Activated T-cell treated with anti-CD3 and anti-CD28 coated beads, Interleukin-2, amount 50 U/mL, for 4 hours (primary cell): ENCODE results near the gene MIEN1. TPM values are rescaled to one million over a fixed set of nuclear protein-coding genes. Genes with fewer than 3 reads are reported as not detected.
A peak's percentile ranks its signal among the peaks of the same experiment; 100 is the strongest.

Experiments used
- ATAC-seq, 2 donors: fragments of 200-7000 bp; cut with Tn5 transposase; one replicate each; pipeline ENCODE4 v1.10.0; 2021
- DNase-seq: peaks from one replicate; pipeline ENCODE4 v3.0.0-alpha.2; 2020
- H3K27me3 Mint-ChIP-seq: one replicate; pipeline ENCODE4 v1.8.0; 2021; ENCODE audit warnings: low read depth, mixed read lengths
- H3K36me3 Mint-ChIP-seq: one replicate; pipeline ENCODE4 v1.8.0; 2022; ENCODE audit warnings: mixed read lengths; ENCODE audit not compliant: insufficient read depth
- H3K4me1 Mint-ChIP-seq: one replicate; pipeline ENCODE4 v1.8.0; 2021; ENCODE audit warnings: low read depth, mixed read lengths
- H3K4me3 Mint-ChIP-seq: one replicate; pipeline ENCODE4 v1.8.0; 2021; ENCODE audit warnings: mild to moderate bottlenecking, moderate library complexity, mixed read lengths
- H3K9me3 Mint-ChIP-seq: one replicate; pipeline ENCODE4 v1.8.0; 2021; ENCODE audit warnings: mixed read lengths
- total RNA-seq, 3 donors: library from RNA; stranded (reverse); gene quantifications; one replicate each; pipeline ENCODE4 v1.2.1, GENCODE V29; 2021

MIEN1 gene
- total RNA-seq, 3 donors from 2014 or later = 43.2 to 48.6 (median 45.7) TPM

- no peak overlapping the region for H3K4me3 Mint-ChIP-seq
- peaks cover 4% of the 10 kb centered on the region for H3K36me3 Mint-ChIP-seq
- peaks cover 2% of the 10 kb centered on the region for H3K4me1 Mint-ChIP-seq
- no peak for ATAC-seq
- no peak for DNase-seq
- H3K27me3 Mint-ChIP-seq = peaks cover 17% of the 10 kb centered on the region
- no peaks in the 10 kb centered on the region for H3K9me3 Mint-ChIP-seq
Observed at GRCh38 chr17:39694593-39694992, 35.7 kb downstream of the MIEN1 start.

DNA sequence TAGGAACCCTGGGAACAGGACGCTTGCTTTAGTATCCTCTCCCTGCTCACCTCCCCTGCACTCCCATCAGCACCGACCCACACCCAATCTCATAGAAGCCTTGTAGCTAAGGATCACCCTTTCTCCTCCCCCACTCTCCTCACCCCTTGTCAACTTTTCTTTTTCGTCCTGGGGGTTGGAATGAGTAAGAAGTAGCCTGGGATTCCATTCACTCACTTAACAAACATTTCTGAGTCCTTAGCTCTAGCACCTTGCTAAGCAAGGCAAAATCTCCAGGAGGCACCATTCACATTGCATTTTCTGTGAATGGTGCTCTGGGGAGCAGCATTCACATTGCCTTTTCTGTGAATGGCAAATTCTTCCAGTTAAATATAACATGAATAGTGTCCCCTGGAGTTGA, 41.4 kb downstream of the MIEN1 start:
- no peaks in the 10 kb centered on the region for H3K9me3 Mint-ChIP-seq
- H3K4me3 Mint-ChIP-seq = peak overlapping the region; percentile 98
- no peaks in the 10 kb centered on the region for H3K27me3 Mint-ChIP-seq
- H3K4me1 Mint-ChIP-seq = peaks cover 23% of the 10 kb centered on the region
- H3K36me3 Mint-ChIP-seq = peaks cover 10% of the 10 kb centered on the region
- DNase-seq (no peak), ATAC-seq (no peak)

DNA sequence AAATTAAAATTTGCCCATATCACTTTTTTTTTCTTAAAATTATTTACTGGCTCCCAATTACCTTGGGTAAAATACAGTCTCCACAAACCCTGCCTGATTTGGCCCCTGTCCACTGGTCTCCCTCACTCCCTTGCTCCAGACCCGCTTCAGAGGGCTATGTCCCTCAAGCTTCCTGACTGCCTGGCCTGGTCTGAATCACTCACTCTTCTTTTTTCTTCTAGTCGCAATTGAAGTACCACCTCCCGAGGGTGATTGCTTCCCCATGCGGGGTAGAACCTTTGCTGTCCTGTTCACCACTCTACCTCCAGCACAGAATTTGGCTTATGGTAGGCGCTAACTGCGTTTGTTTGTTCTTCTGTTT, 41.9 kb downstream of the MIEN1 start:
- ATAC-seq (no peak), DNase-seq (no peak)
- Mint-ChIP-seq H3K9me3 (no peaks in the 10 kb centered on the region), H3K36me3 (peaks cover 11% of the 10 kb centered on the region), H3K27me3 (no peaks in the 10 kb centered on the region), H3K4me1 (peaks cover 23% of the 10 kb centered on the region), H3K4me3 (peak overlapping the region; percentile 98)

GRCh38 chr17:39687546-39688474, 42.5 kb downstream of the MIEN1 start, which contains the start of gene PGAP3:
Gene PGAP3, minus strand, starts transcription at chr17:39688057. Its CDS starts 43 bp downstream, at chr17:39688014.
- no peaks in the 10 kb centered on the region for H3K27me3 Mint-ChIP-seq
- H3K36me3 Mint-ChIP-seq = peaks cover 15% of the 10 kb centered on the region
- DNase-seq (peak; percentile 81), ATAC-seq (peak; percentile 95 to 96)
- H3K4me1 Mint-ChIP-seq = peaks cover 25% of the 10 kb centered on the region
- H3K4me3 Mint-ChIP-seq = peak within 1 kb of the TSS; percentile 98
- H3K9me3 Mint-ChIP-seq = no peaks in the 10 kb centered on the region

DNA sequence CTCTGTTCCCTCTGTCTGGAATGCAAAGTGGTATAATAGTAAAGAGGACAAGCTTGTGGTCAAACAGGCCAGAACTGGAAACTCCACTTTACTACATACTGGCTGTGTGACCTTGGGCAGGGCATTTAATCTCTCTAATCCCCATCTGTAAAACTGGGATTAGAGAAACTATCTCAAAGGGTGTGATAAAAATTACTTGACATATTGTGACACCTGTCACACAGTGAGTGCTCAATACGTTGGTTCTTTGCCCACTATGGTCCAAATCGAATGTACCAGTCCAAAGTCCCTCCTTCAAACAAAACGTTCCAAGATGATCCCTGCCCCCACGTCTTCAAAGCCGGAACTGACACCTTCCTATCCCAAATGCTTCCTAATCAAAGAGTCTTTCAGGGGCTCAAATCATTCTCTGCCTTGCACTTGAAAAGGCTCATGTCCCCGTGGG, 43.2 kb downstream of the MIEN1 start:
- Mint-ChIP-seq H3K4me3 (peak overlapping the region; percentile 98), H3K4me1 (peaks cover 25% of the 10 kb centered on the region)
- no peak for ATAC-seq

DNA sequence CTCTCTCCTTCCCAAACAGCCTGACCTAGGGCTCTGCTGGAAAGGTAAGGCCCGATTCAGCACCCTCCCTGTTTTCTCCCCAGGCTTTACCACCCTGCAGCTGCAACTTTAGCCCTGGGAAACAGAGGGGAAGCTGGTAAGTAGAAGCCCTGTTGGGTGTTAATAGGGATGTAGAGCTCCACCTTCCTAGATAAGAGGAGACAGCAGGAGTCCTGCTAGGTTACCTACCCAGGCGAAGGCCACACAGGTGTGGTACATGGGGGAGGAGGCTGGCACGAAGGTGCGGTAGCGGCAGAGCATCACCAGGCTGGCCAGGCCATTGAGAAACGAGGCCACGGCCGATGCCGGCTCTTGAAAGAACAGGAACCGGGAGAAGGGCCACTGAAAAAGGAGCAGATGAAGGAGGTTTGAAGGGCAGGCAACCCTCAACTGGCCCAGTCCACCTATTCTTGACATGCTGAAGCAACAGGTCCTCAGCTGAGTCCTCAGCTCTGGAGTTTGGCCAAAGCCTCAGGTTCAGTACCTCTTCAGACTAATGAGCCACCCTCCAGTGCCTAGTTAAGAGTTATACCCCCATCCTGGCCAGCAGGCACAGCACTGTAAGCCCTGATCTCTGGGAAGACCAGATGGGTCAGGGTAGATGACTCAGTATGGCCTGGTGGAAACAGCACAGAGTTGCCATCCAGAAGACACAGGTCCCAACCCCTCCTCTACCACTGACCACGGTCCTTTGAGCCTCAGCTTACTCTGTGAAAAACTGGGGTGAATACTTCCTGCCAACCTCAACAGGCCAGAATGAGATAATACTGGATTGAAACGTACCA, 45.8 kb downstream of the MIEN1 start:
- Mint-ChIP-seq H3K4me1 (peaks cover 40% of the 10 kb centered on the region), H3K4me3 (no peak overlapping the region)

More for the DNA sequence above, 43.2 kb downstream of the MIEN1 start:
- Mint-ChIP-seq H3K36me3 (peaks cover 15% of the 10 kb centered on the region), H3K9me3 (no peaks in the 10 kb centered on the region), H3K27me3 (no peaks in the 10 kb centered on the region)
- DNase-seq = no peak

DNA sequence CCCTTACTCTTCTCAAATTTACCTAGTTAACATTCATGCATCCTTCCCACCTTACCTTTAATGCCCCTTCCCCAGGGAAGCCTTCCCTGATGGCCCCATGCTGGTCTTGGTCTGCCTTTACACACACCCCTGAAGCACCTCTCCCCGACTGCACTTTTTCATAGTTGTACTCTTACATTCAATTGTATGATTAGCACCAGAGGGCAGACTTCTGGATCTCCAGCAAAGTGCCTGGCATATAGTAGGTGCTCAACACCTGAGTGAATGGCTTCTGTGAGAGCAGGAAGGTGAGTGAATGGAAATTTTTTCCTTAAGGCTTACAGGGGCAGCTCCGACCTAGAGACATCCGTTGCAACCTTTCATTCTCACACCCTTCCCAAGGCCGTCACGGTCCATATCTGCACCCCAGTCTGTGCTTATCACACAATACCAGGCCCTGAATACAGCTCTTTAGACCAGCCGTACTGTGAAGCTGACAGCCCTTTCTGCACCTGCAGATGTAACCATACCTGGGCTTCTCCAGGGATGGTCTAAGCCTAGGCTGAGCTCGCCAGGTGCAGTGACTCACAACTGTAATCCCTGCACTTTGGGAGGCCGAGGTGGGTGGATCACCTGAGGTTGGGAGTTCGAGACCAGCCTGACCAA, 46.9 kb downstream of the MIEN1 start:
- no peaks in the 10 kb centered on the region for H3K9me3 Mint-ChIP-seq
- peaks cover 20% of the 10 kb centered on the region for H3K36me3 Mint-ChIP-seq
- H3K4me3 Mint-ChIP-seq = no peak overlapping the region
- peaks cover 44% of the 10 kb centered on the region for H3K4me1 Mint-ChIP-seq
- no peaks in the 10 kb centered on the region for H3K27me3 Mint-ChIP-seq
- ATAC-seq (no peak), DNase-seq (no peak)

More for the DNA sequence above, 45.8 kb downstream of the MIEN1 start:
- peaks cover 20% of the 10 kb centered on the region for H3K36me3 Mint-ChIP-seq
- no peaks in the 10 kb centered on the region for H3K27me3 Mint-ChIP-seq
- no peaks in the 10 kb centered on the region for H3K9me3 Mint-ChIP-seq
- no peak for DNase-seq
- ATAC-seq = no peak

GRCh38 chr17:39679521-39680192, 50.7 kb downstream of the MIEN1 start:
- ATAC-seq = peak; percentile 69 to 76
- Mint-ChIP-seq H3K9me3 (no peaks in the 10 kb centered on the region), H3K27me3 (no peaks in the 10 kb centered on the region), H3K4me1 (peaks cover 61% of the 10 kb centered on the region), H3K36me3 (peaks cover 16% of the 10 kb centered on the region), H3K4me3 (peak overlapping the region; percentile 0)
- DNase-seq = peak; percentile 26

Other genes with a start within 250 kb of the MIEN1 start
- not detected for gene NEUROD2, start 122.6 kb downstream of the MIEN1 start, total RNA-seq
- under 1 TPM in 1 of 3 donors, not detected in 2; 0.18 TPM for gene PPP1R1B, start 103.6 kb downstream of the MIEN1 start, total RNA-seq
- gene STARD3, start 93.4 kb downstream of the MIEN1 start, total RNA-seq = 10 to 100 TPM; 66.0 to 67.1 (median 66.4) TPM
- 1 to 10 TPM in 2 of 3 donors, under 1 TPM in 1; 0.73 to 1.4 (median 1.4) TPM for gene TCAP, start 65.2 kb downstream of the MIEN1 start, total RNA-seq
- gene PNMT, start 62.1 kb downstream of the MIEN1 start, total RNA-seq = not detected
- 10 to 100 TPM; 14.6 to 16.5 (median 16.3) TPM for gene PGAP3, start 42.5 kb downstream of the MIEN1 start, total RNA-seq
- 1 to 10 TPM; 2.3 to 3.4 (median 2.9) TPM for gene ERBB2, start 30.5 kb downstream of the MIEN1 start, total RNA-seq
- under 1 TPM; 0.43 to 0.73 (median 0.47) TPM for gene GRB7, start 7.4 kb upstream of the MIEN1 start, total RNA-seq
- 100 to 1,000 TPM in 1 of 3 donors, 10 to 100 TPM in 2; 82.3 to 106 (median 91.6) TPM for gene IKZF3, start 133.8 kb upstream of the MIEN1 start, total RNA-seq
- gene ZPBP2, start 137.7 kb upstream of the MIEN1 start, total RNA-seq = under 1 TPM in 2 of 3 donors, not detected in 1; 0.16 to 0.28 TPM
- 1 to 10 TPM; 4.1 to 5.1 (median 4.7) TPM for gene GSDMB, start 188.1 kb upstream of the MIEN1 start, total RNA-seq
- gene ORMDL3, start 197.1 kb upstream of the MIEN1 start, total RNA-seq = 10 to 100 TPM; 48.9 to 71.0 (median 52.1) TPM
- not detected for gene LRRC3C, start 197.2 kb upstream of the MIEN1 start, total RNA-seq
- gene GSDMA, start 232.5 kb upstream of the MIEN1 start, total RNA-seq = 1 to 10 TPM in 1 of 3 donors, under 1 TPM in 2; 0.32 to 1.6 (median 0.41) TPM